GM15510 (cell line): ENCODE data around the gene APC.

Experiments
- POLR2A ChIP-seq: IDR thresholded peaks from 3 replicates; pipeline ENCODE4 v1.6.1; 2011; ENCODE audit warnings: borderline replicate concordance; ENCODE audit not compliant: insufficient read length; ENCODE audit errors: extremely low read depth

APC gene

DNA sequence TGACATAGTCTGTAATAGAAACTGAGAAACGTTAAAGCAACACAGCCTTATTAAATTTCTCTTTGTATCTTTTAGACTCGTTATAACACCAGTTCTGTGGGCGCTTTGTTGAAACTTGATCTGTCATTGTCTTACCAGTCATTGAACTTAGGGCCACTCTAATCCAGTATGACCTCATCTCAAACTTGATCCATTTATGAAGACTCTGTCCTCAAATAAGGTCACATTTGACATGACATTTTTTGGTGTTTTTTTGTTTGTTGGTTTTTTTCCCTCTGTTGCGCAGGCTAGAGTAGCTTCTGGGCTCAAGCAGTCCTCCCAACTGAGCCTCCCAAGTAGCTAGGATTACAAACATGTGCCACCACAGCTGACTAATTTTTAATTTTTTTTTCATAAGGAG lies 5.9 kb downstream of the APC start:
- no peak for TF ChIP-seq POLR2A

DNA sequence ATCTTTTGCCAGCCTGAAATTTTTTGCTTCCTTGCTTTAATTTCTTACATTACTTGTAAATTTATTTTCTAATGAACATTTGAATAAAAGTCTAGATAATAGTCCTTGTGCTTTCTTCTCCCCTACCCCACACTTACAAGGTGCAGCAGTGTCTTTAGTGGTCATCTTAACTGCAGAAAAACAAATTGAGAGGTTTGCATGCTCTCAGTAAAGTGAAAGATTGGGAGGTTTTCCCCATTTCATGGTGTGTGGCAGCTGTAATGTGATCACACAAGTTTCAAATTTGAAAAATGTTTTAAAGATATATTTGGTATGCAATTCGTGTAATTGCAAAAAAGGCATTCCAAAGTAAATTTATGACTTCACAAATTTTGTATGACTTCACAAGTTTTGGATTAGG lies 14.7 kb downstream of the APC start:
- TF ChIP-seq POLR2A = no peak

DNA sequence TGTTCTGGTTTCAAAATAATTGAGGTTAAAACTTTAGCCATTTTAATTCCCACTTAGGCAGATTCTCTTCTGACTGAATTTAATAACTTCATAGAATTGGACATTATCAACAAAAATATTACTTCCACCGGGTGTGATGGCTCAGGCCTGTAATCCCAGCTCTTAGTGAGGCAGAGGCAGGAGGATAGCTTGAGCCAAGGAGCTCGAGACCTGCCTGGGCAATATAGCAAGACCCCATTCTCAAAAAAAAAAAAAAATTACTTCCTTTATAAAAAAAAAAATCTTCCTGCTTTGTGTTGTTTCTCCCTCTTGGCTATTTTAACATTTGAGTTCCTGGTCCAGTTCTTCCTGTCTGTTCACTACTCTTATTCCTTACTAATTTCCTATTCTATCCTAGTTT lies 18.0 kb downstream of the APC start:
- no peak for TF ChIP-seq POLR2A

DNA sequence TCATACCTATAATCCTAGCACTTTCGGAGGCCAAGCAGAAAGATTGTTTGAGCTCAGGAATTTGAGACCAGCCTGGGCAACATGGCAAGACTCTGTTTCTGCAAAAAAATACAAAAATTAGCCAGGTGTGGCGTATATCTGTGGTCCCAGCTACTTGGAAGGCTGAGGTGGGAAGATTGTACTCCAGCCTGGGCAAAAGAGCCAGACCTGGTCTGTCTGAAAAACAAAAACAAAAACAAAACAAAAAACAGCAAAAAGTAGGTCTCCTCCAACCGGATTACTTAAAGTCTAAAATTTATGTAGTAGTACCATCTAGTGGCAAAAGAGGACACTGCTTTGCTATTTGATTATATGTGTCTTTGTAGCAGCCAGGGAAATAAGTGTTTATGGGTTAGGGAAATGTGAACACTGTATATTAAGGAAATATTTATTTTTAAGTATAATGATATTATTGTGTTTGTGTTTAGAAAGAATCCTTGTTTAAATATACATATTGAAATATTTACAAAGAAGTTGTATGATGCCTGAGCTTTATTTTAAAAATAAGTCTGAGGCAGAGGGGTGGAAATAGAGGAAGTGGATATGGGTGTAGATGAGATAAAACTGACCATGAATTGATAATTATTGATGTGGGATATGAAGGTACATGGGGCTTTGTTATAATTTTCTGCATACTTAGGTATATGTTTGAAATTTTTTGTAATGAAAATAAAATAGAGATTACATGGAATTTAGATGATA lies 20.0 kb downstream of the APC start:
- TF ChIP-seq POLR2A = no peak

DNA sequence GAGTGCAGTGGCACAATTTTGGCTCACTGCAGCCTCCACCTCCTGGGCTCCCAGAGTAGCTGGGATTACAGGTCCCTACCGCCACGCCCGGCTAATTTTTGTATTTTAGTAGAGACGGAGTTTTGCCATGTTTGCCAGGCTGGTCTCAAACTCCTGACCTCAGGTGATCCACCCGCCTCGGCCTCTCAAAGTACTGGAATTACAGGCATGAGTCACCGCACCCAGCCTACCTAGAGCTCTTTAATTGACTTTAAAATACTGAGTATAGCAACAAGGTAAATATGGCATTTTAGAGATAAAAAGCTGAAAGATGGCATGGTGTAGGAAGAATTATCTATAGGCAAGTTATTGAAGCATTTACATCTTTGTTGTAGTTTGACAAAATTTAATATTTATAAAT lies 21.0 kb downstream of the APC start:
- TF ChIP-seq POLR2A = no peak

DNA sequence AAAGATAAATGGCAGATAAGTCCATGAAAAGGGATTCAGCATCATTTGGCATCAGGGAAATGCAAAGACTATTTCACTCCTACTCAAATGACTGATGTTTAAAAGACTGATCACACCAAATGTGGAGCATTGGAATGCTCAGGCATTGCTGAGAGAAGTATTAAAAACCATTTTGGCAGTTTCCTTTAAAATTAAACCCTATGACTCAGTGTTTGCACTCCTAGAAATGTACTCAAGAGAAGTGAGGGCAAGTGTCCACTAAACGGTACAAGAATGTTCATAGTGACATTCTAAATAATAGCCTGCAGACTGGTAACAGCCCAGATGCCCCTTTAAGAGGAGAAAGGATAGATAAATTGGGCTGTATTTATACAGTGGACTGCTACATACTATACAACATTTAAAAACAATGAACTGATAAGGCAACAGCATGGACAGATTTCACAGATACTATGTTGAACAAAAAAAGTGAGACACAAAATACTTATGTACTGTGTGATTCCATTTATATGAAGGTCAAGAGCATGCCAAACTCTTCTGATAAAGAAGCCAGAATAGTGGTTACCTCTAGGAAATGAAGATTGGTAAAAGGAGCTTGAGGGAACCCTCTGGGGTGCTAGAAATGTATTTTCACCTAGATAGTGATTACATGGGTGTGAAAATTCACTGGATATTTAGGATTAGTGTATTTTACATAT lies 24.6 kb downstream of the APC start:
- no peak for TF ChIP-seq POLR2A

DNA sequence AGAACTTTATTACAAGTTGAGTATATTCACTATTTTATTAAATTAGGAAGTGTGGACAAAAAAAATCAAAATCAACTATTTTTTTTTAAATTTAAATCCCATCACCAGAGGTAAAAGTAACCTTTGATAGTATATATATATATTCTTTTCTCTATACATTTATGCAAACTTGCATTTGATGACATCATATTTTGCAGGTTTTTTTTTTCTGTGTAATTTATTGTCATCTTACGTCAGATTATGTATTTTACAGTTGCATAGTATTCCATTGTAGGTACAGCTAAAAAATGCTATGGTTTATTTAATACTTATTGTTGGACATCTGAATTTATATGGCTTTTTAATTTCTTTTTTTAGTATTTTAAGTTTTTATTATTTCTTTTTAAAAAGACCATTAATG lies 25.5 kb downstream of the APC start:
- TF ChIP-seq POLR2A = no peak

DNA sequence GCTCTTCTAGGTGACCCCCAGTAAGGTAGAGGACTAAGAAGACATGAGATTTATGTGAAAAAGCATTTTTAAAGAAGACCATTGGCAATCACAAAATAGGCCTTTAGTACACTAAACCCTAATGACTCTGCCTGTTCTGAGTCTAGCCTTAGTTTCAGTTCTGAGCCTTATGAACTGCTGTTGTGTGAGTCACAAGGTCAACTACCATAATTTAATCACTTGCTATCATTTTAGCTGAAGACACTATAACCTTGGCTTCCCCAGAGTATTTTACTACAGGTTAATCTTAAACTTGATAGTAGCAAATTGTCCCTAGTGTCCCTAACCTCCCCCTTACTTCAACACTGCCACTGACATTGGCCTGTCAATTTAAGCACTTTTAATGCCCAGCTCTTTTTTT lies 34.4 kb downstream of the APC start:
- no peak for TF ChIP-seq POLR2A

DNA sequence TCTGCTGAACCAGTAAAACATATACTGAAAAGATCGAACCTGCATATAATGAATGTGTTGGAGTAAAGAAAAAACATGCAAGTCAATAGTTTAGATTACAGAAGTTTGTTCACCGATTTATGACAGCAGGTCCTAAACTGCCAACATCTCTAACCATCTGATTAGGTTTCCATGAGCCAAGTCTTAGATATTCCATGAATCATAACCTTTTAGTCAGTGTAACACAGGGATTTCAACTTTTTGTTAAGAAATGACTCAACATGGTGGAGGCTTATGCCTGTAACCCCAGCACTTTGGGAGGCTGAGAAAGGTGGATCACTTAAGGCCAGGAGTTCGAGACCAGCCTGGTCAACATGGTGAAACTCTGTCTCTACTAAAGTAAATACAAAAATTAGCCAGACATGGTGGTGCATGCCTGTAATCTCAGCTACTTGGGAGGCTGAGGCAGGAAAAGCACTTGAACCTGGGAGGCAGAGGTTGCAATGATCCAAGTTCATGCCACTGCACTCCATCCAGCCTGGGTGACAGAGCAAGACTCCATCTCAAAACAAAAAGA lies 38.7 kb downstream of the APC start:
- no peak for TF ChIP-seq POLR2A

DNA sequence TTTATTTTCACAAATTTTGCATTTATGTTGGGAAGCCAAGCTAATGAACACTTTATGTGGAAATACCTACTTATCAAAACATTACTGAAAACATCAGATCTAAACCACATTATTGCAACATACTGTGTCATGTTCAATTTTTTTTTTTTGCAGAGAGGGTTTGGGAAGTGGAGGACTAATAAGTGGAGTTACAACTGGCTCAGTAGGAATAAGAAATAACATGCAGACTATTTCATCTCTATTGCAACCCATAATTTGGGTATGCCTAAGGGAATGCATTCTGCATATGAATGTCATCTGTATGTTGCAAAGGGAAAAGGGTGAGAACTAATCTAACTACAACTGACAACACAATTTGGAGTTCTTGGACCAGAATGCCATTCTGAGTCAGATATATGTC lies 41.8 kb downstream of the APC start:
- no peak for TF ChIP-seq POLR2A

DNA sequence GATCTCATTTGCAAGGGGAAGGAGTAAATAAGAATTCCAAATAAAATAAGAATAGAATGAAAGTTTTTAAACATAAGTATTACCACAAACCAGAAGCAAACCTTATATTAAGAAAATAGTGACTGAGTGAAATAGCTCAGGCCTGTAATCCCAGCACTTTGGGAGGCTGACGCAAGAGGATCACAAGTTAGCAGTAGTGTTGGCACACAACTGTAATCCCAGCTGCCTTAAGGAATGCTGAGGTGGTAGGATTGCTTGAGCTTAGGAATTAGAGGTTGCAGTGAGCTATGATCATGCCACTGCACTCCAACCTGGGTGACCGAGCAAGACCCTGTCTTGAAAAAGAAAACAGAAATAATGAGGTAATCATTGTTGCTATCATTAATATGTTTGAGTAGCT lies 47.0 kb downstream of the APC start:
- TF ChIP-seq POLR2A = no peak

DNA sequence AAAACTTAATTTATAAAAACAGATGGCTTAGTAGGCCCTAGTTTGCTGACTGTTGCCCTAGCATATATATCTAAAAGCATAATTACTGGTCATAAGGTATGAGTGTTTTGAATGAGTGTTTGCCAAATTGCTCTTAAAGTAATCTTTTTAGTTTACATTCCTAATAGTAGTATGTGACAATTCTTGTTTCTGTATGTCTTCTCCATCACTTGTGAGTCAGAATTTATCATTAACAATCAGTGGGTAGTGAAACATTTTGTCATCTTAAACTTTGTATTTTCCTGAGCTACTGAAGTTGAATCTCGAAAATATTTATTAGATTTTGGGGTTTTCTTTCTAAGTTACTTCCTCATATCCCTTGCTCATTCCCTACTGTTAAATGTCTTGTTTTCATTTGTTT lies 49.6 kb downstream of the APC start:
- TF ChIP-seq POLR2A = no peak

DNA sequence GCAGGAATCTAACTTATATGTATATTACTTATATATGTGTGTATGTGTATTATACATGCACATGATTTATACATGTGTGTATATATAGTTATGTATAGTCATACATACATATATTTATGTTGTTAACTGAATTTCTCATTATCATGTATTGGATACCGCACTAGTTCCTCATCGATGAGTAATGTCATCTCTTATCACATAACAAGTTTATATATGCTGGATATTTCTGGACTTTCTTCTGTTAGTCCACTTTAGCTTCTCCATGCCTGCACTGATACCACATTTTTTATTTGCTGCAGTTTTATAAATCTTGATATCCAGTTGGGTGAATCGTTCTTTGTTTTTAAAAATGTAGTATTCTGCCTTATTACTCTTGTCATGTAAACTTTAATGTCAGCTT lies 50.2 kb downstream of the APC start:
- TF ChIP-seq POLR2A = no peak

DNA sequence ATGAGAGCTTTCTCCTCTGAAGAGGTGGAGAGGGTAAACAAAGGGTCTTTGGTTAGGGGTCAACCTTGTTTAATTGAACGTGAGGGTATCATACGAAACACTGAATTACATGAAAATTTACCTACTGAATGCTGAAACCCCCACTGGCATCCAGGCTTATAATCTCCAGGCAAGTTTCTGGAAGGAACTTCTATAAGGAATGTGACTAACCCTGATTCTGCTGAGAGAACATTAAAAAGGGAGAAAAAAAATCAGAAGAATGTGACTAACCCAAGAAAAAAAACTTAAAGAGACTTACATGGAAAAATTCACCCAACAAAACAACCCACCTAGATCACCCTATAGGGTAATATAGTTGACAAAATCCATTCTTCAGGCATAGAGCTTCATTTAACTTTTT lies 55.5 kb downstream of the APC start:
- TF ChIP-seq POLR2A = no peak

DNA sequence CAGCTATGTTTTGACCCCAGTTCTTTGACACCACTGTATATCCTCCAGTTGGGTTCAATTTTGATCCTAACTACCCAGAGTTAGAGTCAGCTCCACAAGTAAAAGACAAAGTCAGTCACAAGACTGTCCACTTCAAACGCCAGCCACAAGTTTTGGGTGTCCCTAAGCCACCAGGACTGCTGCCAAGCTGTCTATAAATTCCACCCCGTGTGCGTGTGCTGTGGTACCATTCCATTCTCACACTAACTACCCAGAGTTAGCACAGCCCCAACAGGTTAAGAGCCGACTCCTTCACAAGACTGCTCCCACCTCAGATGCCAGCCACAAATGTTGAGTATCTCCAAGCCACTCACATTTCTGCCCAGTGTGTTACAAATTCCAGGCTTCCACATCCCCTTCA lies 56.7 kb downstream of the APC start:
- TF ChIP-seq POLR2A = no peak

DNA sequence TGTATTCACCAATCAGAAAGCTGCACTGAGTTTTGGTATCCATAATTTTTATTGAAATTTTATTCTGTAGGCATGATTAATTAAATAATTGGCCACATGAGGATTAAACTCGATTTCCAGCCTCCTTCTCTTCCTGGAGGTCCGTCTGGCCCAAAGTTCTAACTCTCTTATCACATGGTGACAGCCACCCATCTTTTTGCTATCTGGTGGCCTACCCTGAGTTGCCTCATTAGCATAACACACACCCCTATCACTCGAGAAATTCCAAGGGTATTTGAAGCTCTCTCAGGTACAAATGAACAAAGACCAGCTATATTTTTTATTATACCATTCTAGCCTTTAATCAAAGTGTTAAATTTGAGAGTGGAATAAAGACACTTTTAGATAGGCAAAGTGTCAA lies 57.7 kb downstream of the APC start:
- no peak for TF ChIP-seq POLR2A
